Natural killer cell (primary cell): ENCODE results near the gene ACTR2. TPM values are rescaled to one million over a fixed set of nuclear protein-coding genes. Genes with fewer than 3 reads are reported as not detected.

Experiments used
- ATAC-seq, 3 donors: fragments of 150-1000 bp in 2 of 3; fragments of 200-7000 bp in 1 of 3; cut with Tn5 transposase; 1 replicate in 1 of 3; 2 replicates in 2 of 3; pipeline ENCODE4 v1.10.0; 2021; ENCODE audit warnings: mild to moderate bottlenecking in 2 of 3, moderate library complexity in 2 of 3
- DNase-seq, 2 donors: peaks; one replicate each; pipeline versions ENCODE4 v3.0.0 to v3.0.0-alpha.2; 2013 to 2021; ENCODE audit warnings: mixed read lengths in 1 of 2
- H3K27ac ChIP-seq: one replicate; pipeline ENCODE4 v1.5.1; 2013; ENCODE audit warnings: mild to moderate bottlenecking, low read length
- H3K27me3 ChIP-seq: one replicate; pipeline ENCODE4 v1.6.1; 2013; ENCODE audit warnings: low read length; ENCODE audit not compliant: control insufficient read depth, insufficient read depth
- H3K36me3 ChIP-seq: one replicate; pipeline ENCODE4 v1.6.1; 2013; ENCODE audit warnings: low read length; ENCODE audit not compliant: control insufficient read depth, insufficient read depth
- H3K4me1 ChIP-seq: one replicate; pipeline ENCODE4 v1.6.1; 2013; ENCODE audit warnings: low read length; ENCODE audit not compliant: control insufficient read depth, insufficient read depth
- H3K4me3 ChIP-seq: one replicate; pipeline ENCODE4 v1.5.1; 2013; ENCODE audit warnings: low read length
- H3K9me3 ChIP-seq: one replicate; pipeline ENCODE4 v1.6.1; 2013; ENCODE audit warnings: low read length; ENCODE audit not compliant: control insufficient read depth, insufficient read depth
- H3K27ac Mint-ChIP-seq, 2 donors: one replicate each; pipeline ENCODE4 v1.8.0; 2022; ENCODE audit warnings: mild to moderate bottlenecking in 2 of 2, mixed read lengths in 2 of 2, moderate library complexity in 1 of 2
- H3K27me3 Mint-ChIP-seq, 2 donors: one replicate each; pipeline ENCODE4 v1.8.0; 2022; ENCODE audit warnings: low read depth in 2 of 2, mixed read lengths in 2 of 2
- H3K36me3 Mint-ChIP-seq: one replicate; pipeline ENCODE4 v1.8.0; 2022; ENCODE audit warnings: mixed read lengths
- H3K4me1 Mint-ChIP-seq, 2 donors: one replicate each; pipeline ENCODE4 v1.8.0; 2022; ENCODE audit warnings: mixed read lengths in 2 of 2
- H3K4me3 Mint-ChIP-seq: one replicate; pipeline ENCODE4 v1.8.0; 2022; ENCODE audit warnings: mild to moderate bottlenecking, moderate library complexity, mixed read lengths
- H3K9me3 Mint-ChIP-seq, 2 donors: one replicate each; pipeline ENCODE4 v1.8.0; 2022; ENCODE audit warnings: mixed read lengths in 2 of 2
- CTCF ChIP-seq: fragments of 200-600 bp; IDR thresholded peaks from one replicate; pipeline ENCODE4 v1.8.0; 2022; ENCODE audit warnings: antibody characterized with exemption
- WGBS: methylation state at CpG from one replicate; pipeline ENCODE4 v1.1.7; 2013; ENCODE audit warnings: missing lambda C conversion rate; ENCODE audit not compliant: insufficient coverage; 5-methylcytosine and 5-hydroxymethylcytosine counted together
- intact Hi-C: fragments of 100-400 bp; cut with micrococcal nuclease; formaldehyde crosslinking; loops from one replicate; pipeline ENCODE4 v1.14.2; 2022
- total RNA-seq, 4 donors: library from RNA; stranded (reverse); fragments of 120-200 nt in 1 of 4; gene quantifications; one replicate each; pipeline versions ENCODE4 v1.2.3 to v1.2.4, GENCODE V29; 2013 to 2022

The ACTR2 gene
- total RNA-seq, 3 donors from 2014 or later (not counting 1 experiment from before 2014, with no cell fraction given): 346 to 404 (median 403) TPM

GRCh38 chr2:65264821-65265670 is 37.4 kb downstream of the ACTR2 start:
- H3K36me3 Mint-ChIP-seq: peaks cover 20% of the 10 kb centered on the region
- Histone ChIP-seq H3K36me3 (peaks cover 79% of the 10 kb centered on the region), H3K27ac (no peak overlapping the region), H3K9me3 (no peaks in the 10 kb centered on the region), H3K4me3 (no peak overlapping the region), H3K27me3 (no peaks in the 10 kb centered on the region), H3K4me1 (no peaks in the 10 kb centered on the region)
- WGBS: 64% methylated on average over 4 of the region's 8 CpGs
- peaks cover 30 to 42% of the 10 kb centered on the region in 2 donors for H3K4me1 Mint-ChIP-seq
- peak in 2 of 3 donors; percentile 27 to 40 for ATAC-seq
- H3K27ac Mint-ChIP-seq: peak overlapping the region; percentile 32 to 71
- DNase-seq: peak in 1 of 2 donors; percentile 70
- intact Hi-C loops: loop anchor here (1.0 kb wide), 2 partner anchors 288 to 308 kb away; no protein-coding TSS in a partner anchor
- H3K4me3 Mint-ChIP-seq: no peak overlapping the region
- H3K9me3 Mint-ChIP-seq: no peaks in the 10 kb centered on the region
- TF ChIP-seq CTCF: peak; percentile 73
- H3K27me3 Mint-ChIP-seq: no peaks in the 10 kb centered on the region

DNA sequence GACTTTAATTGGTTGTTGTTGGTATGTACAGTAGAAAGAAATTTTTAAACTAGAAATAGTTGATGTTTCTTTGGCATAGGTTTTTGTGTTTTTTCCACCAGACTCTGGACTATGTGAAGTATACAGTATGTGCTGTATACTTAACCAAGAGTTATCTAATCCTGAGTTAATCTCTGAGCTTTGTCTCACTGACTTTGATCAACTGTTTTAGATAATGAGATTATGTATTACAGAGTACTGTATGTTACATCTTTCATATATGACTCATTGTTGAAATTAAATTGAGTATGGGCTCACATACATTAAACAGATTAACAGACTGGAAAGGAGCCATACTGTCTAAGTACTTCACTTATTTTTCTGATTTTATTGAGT is 38.0 kb downstream of the ACTR2 start:
- H3K4me1 Mint-ChIP-seq: peaks cover 30 to 42% of the 10 kb centered on the region in 2 donors
- DNase-seq: no peak
- H3K27ac Mint-ChIP-seq: peak overlapping the region; percentile 32 to 71
- Histone ChIP-seq H3K4me1 (no peaks in the 10 kb centered on the region), H3K27me3 (no peaks in the 10 kb centered on the region), H3K36me3 (peaks cover 82% of the 10 kb centered on the region), H3K9me3 (no peaks in the 10 kb centered on the region), H3K27ac (no peak overlapping the region), H3K4me3 (no peak overlapping the region)
- intact Hi-C loops: loop anchor here (1.0 kb wide), 2 partner anchors 288 to 308 kb away; no protein-coding TSS in a partner anchor
- H3K4me3 Mint-ChIP-seq: no peak overlapping the region
- no peaks in the 10 kb centered on the region for H3K9me3 Mint-ChIP-seq
- H3K36me3 Mint-ChIP-seq: peaks cover 20% of the 10 kb centered on the region
- H3K27me3 Mint-ChIP-seq: no peaks in the 10 kb centered on the region
- TF ChIP-seq CTCF: no peak
- no peak for ATAC-seq

DNA sequence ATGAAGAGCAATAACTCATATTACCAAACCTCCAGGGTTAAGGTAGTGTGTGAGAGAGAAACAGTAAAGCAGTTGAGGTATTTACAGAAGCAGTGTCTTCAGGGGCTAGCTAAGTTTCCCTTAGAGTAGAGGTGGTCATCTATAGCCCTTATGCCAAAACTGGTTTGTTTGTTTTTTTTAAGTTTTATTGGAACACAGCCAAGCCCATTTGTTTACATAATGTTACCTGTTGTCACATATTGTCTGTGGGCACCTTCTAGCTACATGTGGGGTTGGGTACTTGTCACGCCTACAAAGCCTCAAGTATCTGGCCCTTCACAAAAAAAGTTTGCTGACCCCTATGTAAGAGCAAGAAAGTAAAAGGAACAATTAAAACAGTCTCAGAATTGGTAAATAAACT is 39.4 kb downstream of the ACTR2 start:
- no peak overlapping the region for H3K4me3 ChIP-seq

More for the DNA sequence above, 39.4 kb downstream of the ACTR2 start:
- H3K36me3 ChIP-seq: peaks cover 80% of the 10 kb centered on the region
- no peaks in the 10 kb centered on the region for H3K9me3 ChIP-seq
- no peak overlapping the region for H3K4me3 Mint-ChIP-seq
- ATAC-seq (no peak), DNase-seq (no peak)
- H3K27ac Mint-ChIP-seq: peak overlapping the region; percentile 32 to 71
- no peaks in the 10 kb centered on the region for H3K9me3 Mint-ChIP-seq
- no peak overlapping the region for H3K27ac ChIP-seq
- no peaks in the 10 kb centered on the region for H3K27me3 Mint-ChIP-seq
- intact Hi-C loops: no loop called here
- TF ChIP-seq CTCF: no peak
- H3K4me1 ChIP-seq: no peaks in the 10 kb centered on the region
- H3K36me3 Mint-ChIP-seq: peaks cover 20% of the 10 kb centered on the region
- H3K4me1 Mint-ChIP-seq: peaks cover 23 to 36% of the 10 kb centered on the region in 2 donors
- H3K27me3 ChIP-seq: no peaks in the 10 kb centered on the region
- 100% methylated on average over 1 of the region's 1 CpG for WGBS
